OCI-M1 (cell line): Measurements from ENCODE around the gene TBC1D30.
"Not testable (repeated sequence)": the region's sequence is repeated elsewhere in the genome, so short reads cannot be mapped to it uniquely, and the experiment has no call there.

Source experiments
- DNase-seq: peaks from one replicate; lab custom pipeline; 2025; lab: John Stamatoyannopoulos, UW

Gene TBC1D30, protein sequence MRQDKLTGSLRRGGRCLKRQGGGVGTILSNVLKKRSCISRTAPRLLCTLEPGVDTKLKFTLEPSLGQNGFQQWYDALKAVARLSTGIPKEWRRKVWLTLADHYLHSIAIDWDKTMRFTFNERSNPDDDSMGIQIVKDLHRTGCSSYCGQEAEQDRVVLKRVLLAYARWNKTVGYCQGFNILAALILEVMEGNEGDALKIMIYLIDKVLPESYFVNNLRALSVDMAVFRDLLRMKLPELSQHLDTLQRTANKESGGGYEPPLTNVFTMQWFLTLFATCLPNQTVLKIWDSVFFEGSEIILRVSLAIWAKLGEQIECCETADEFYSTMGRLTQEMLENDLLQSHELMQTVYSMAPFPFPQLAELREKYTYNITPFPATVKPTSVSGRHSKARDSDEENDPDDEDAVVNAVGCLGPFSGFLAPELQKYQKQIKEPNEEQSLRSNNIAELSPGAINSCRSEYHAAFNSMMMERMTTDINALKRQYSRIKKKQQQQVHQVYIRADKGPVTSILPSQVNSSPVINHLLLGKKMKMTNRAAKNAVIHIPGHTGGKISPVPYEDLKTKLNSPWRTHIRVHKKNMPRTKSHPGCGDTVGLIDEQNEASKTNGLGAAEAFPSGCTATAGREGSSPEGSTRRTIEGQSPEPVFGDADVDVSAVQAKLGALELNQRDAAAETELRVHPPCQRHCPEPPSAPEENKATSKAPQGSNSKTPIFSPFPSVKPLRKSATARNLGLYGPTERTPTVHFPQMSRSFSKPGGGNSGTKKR

GRCh38 chr12:64824500-64825142 is at the start of gene TBC1D30:
Gene TBC1D30 (plus strand): TSS chr12:64824647. CDS start chr12:64824880, 233 bp downstream.
- no peak for DNase-seq

- not testable (repeated sequence) for DNase-seq
These were observed 49.2 kb upstream of the TBC1D30 start for GRCh38 chr12:64775147-64775736.

- no peak for DNase-seq
These were observed 45.0 kb upstream of the TBC1D30 start for GRCh38 chr12:64779354-64779974.

DNA sequence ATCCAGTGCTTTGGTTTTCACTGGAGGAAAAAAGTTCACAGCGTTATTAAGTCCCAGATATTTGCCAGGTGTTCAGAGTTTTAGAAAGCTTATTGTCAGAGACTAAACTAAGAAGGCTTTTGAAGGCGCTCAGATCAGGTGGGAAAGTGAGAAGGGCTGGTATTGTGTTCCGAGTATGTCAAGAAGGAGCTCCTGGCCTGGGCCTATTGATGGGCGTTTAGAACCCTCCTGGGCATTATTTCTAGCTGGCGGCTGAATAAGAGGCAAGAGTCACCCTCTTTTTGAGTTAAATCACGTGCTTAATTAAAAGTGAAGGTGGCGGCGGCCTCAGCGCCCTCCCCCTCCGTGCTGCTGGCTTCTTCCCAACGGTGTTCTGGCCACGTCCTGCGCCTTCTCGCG is 44.3 kb upstream of the TBC1D30 start:
- DNase-seq = no peak

DNA sequence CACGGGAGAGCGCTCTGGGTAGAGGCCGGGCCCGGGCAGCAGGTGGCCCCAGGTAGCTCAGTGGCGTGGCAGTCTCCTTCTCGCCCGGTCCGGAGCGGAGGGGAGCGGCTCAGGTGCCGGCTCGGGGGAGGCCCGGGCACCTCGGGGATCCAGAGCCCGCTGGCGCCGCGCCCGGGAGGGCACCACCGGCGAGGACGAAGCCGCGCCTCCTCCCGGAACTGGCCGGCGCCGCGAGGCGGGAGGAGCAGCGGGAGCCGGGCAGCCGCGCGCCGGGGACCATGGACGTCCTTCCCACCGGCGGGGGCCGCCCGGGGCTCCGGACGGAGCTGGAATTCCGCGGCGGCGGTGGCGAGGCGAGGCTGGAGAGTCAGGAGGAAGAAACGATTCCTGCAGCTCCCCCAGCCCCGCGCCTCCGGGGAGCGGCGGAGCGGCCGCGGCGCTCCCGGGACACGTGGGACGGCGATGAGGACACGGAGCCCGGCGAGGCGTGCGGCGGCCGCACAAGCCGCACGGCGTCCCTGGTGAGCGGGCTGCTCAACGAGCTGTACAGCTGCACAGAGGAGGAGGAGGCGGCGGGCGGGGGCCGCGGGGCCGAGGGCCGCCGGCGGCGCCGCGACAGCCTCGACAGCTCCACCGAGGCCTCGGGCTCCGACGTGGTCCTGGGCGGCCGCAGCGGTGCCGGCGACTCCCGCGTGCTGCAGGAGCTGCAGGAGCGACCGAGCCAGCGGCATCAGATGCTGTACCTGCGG is 43.7 kb upstream of the TBC1D30 start:
- DNase-seq = no peak

DNA sequence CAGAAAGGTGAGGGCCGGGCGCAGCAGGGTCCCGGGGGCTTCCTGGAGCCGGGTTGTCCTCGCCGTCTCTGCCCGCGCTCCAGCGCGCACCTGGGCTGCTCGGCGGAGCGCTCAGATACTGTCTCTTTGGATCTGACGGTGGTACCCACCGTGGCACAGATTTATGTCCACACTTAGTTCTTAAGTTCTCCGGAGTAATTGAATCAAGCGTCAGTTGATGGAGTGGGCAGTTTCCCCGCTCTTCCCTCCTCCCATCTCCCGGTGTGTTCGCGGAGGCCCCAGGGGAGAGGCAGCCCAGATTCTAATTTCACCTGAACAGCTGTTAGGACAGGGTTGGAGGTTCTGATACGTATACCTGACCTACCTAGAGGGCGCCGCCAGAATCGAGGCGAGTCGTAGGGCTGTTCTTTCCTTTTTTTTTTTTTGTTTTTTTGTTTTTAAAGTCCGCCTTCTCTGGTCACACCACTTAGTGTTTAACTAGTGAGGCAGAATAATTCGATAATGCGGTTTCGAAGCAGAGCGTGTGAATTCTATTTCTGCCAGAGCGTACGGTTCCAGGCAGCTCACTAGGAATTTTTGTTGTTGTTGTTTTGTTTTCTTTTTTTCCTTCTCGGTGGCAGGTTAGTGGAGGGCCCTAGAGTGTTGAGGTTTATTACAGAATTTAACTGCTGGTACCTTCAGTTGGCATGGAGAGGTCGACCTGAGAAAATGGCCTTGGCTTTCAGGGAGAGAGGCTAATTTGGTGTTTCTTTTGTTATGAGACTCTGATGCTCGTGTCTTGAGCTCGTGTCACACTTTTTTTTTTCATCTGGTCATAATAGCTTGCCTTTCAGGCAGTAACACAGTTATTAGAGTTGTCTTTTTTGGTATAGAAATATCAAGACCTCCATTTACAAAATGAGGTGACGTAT is 42.9 kb upstream of the TBC1D30 start:
- no peak for DNase-seq

DNA sequence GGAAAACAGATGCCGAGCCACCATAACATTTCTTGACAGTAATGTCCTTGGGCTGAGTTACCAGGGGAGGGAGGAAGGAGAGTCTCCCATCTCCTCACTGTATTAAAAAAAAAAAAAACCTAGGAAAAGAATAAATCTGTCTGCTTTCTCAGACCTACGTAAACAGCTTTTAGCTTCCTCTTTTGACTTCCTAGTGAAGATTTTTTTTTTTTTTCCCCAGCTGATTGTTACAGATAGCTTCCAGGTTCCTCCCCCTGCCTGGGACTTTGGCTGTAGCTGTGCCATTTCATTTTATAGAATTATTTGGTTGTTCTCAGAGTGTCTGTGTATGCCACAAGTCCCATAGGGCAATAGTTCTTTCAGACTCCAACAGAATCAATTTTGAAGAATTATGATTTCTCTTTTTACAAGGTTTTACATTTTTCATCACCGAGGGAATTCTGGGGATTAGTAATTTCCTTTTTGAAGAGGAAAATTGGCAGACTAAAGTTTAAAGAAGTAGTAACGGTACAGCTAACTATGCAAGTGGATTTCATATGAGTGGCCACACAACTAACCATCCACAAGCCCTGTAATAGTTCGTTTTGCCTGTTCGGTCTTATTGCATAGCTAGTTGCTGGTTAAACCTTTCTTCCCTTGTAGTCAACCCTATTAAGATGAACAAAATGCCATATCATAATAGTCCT is 42.1 kb upstream of the TBC1D30 start:
- DNase-seq = peak; percentile 87

GRCh38 chr12:64785838-64786237 is 38.6 kb upstream of the TBC1D30 start:
- DNase-seq = no peak

- DNase-seq = no peak
These were observed 34.3 kb upstream of the TBC1D30 start for GRCh38 chr12:64790166-64790565.

- no peak for DNase-seq
These were observed 33.4 kb upstream of the TBC1D30 start for GRCh38 chr12:64791036-64791435.

- no peak for DNase-seq
These were observed 32.3 kb upstream of the TBC1D30 start for GRCh38 chr12:64792128-64792527.

DNA sequence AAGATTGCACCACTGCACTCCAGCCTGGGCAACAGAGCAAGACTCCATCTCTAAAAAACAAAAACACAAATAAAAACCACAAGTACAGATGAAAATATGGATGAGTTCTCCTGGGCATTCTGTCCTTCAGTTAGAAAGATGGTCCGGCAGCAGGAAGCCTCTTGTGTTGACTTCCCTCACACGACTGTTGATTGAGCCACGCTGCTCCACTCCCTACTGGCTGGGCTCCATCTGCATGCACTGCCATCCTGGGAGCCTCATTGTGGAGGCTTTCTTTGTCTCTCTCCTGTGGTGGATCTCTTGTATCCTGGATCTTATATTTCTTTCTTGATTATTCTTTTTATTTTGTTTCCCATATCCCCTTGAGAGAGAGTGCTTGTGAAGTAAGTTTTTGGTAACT is 30.8 kb upstream of the TBC1D30 start:
- no peak for DNase-seq

DNA sequence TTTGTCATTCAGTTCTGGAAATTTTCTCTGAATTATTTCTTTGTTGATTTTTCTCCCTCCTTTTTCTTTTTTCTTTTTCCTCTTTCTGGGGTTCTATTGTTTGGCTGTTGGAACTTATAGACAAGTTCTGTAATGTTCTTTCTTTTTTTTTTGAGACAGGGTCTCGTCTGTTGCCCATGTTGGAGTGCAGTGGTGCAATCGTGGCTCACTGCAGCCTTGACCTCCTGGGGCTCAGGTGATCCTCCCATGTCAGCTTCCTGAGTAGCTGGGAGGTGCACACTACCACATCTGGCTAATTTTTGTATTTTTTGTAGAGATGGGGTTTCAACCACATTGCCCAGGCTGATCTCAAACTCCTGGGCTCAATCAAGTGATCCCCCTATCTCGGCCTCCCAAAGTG is 30.1 kb upstream of the TBC1D30 start:
- DNase-seq = no peak

- DNase-seq = peak; percentile 93
These were observed 28.1 kb upstream of the TBC1D30 start for GRCh38 chr12:64796205-64796845.

DNA sequence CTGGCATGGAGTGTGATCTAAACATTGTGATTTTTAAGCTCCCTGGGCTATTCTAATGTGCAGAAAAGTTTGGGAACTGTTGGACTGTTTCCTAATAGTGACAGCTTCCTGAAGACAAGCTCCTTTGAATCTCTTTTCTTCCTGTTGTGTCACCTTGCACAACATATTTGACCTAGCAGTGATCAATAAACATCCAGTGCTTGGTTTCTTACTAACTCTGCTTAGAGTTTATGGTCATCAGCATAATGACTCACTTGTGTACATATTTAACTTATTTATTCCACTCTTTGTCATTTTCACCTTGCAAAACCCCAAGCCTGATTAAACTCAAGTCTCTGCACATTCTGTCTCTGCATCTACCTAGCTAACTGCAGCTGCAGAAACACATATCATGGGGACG is 27.3 kb upstream of the TBC1D30 start:
- no peak for DNase-seq

DNA sequence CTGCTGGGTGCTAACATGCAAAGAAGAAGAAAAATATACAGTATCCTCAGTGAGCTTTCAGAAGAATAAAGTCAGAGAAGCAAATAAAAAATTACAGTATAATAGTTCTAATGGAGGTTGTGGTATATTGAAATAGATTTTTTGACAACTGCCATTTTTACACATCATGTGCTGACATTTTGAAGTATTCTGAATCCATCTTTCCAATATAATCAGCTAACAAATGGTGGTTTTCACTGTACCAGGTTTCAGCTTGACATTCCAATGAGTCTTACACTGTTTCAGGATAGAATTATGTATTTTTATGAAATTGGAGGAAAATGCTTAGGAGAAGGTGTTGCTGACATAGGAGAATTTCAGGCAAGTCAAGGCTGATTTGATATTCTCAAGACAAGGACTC is 26.3 kb upstream of the TBC1D30 start:
- no peak for DNase-seq

- no peak for DNase-seq
These were observed 23.8 kb upstream of the TBC1D30 start for GRCh38 chr12:64800640-64801039.

GRCh38 chr12:64801381-64801780 is 23.1 kb upstream of the TBC1D30 start:
- no peak for DNase-seq

- peak; percentile 48 for DNase-seq
These were observed 22.2 kb upstream of the TBC1D30 start for GRCh38 chr12:64802180-64802775.
